ENCODE measurements around the gene PDP2.

- TF ChIP-seq EZH2 (IDR thresholded peaks at IDR 0.05; ENCODE audit: borderline replicate concordance, low read depth, low read length, severe bottlenecking) (no peak), CTCF (IDR thresholded peaks at IDR 0.05; ENCODE audit: borderline replicate concordance, extremely low read depth, low read length, poor library complexity, severe bottlenecking) (no peak)
Measured at GRCh38 chr16:66881014-66881417, 701 bp downstream of the PDP2 start.
